GM19328 (cell line): ENCODE measurements around the gene ZBTB5.
A peak's percentile ranks its signal among the peaks of the same experiment; 100 is the strongest.
"Not testable (repeated sequence)": the region's sequence is repeated elsewhere in the genome, so short reads cannot be mapped to it uniquely, and the experiment has no call there.

Source experiments
- ATAC-seq: cut with Tn5 transposase; IDR thresholded peaks from one replicate; pipeline ENCODE4 v1.9.1; 2021; ENCODE audit warnings: mild to moderate bottlenecking, moderate library complexity; ENCODE audit not compliant: unreplicated experiment

ZBTB5 gene

DNA sequence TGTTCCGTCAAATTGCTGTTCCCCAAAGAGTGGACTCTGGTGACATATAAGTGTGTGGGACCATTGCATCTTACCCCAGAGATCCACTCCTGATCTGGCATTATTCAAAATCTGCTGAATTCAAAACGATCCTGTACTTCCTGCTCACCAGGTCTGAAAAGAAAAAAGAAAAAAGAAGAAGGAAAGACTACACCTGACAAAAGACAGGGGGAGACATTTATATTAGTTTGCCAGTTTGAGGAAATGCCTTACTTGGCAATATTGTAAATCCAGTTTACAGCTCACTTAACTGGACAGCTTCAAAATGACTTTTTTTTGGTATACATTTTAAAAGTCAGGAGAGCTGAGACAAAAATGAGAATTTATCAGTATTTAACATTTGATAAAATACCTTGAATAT, 57.8 kb downstream of the ZBTB5 start:
- ATAC-seq: no peak

DNA sequence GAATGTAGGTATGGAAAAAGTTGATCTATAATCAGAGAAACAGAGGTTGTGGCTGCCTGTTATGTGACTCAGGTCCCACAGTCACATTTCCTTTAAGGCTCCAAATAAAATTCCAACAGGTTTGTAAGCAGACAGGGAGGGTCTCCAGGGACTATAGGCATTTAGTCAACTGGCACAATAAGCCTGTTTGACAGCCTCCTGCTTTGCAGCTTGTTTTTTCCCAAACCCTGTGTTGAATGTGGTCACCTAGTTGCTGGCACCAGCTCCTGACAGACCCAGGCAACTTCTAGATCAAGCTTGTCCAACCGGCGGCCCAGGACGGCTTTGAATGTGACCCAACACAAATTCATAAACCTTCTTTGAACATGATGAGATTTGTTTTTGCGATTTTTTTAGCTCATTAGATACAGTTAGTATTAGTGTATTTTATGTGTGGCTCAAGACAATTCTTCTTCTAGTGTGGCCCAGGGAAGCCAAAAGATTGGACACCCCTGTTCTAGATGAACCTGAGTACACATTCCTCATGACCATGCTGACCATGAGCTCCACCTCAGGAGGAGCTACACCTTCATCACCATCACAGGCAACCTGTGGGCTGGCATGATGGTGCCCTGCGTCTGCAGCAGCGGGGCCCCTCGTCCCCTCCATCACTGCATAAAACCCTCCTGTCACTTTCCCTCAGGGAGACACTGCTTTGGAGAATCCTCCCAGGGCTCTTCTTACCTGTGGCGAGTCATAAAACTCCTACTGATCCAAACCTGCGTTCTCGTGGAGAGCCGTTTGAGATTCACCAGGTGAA, 58.4 kb downstream of the ZBTB5 start:
- ATAC-seq: no peak

DNA sequence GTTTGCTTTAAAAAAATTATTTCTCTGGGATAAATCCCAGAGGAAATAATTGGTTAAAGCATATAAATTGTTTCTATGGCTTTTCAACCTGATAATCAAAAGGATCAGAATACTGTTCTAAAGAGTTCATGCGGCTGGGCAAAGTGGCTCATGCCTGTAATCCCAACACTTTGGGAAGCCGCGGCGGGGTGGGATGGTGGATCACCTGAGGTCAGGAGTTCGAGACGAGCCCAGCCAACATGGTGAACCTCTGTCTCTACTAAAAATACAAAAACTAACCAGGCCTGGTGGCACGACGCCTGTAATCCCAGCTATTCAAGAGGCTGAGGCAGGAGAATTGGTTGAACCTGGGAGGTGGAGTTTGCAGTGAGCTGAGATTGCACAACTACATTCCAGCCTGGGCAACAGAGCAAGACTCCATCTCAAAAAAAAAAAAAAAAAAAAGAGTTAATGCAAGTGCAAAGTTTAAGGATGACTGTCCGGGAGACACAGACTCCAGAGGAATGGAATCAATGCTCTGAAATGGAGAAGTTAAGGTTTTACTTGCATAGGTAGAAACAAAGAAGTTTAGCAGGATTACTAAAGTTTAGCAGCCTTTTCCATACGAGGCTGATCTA, 59.4 kb downstream of the ZBTB5 start:
- ATAC-seq: no peak

DNA sequence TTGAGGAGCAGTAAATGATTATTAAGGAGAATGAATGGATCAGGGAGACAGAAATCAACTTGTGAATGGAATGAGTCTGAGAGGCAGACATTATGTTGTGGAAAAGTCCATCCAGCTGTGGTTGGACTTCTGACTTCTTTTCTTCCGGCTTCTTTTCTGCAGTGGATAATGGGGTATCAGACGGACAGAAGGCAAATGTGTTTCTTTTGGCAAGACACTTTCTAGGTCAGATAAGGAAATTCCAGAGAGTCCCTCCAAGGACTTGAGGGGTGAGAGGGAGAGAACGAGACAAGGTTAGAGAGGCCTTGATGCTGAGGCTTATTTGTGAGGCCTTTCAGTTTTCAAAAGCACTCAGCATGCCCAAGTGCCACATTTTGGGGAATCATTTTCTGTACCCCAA, 59.9 kb downstream of the ZBTB5 start:
- no peak for ATAC-seq

DNA sequence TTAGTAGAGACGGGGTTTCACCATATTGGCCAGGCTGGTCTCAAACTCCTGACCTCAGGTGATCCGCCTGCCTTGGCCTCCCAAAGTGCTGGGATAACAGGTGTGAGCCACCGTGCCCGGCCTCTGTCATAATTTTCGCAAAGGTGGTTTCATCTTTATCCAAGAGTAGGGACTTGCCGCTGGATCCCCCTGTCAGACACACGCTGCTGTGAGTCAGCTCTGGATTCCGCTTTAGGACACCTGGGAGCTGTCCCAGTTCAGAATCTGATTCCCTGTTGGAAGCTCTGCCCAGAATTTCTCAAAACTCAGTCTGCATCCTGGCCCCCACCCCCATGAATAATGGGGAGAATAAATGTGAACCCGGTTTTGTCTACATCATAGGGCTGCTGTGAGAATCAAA, 60.7 kb downstream of the ZBTB5 start:
- no peak for ATAC-seq

- no peak for ATAC-seq
Measured at GRCh38 chr9:37399336-37399735, 65.9 kb downstream of the ZBTB5 start.

DNA sequence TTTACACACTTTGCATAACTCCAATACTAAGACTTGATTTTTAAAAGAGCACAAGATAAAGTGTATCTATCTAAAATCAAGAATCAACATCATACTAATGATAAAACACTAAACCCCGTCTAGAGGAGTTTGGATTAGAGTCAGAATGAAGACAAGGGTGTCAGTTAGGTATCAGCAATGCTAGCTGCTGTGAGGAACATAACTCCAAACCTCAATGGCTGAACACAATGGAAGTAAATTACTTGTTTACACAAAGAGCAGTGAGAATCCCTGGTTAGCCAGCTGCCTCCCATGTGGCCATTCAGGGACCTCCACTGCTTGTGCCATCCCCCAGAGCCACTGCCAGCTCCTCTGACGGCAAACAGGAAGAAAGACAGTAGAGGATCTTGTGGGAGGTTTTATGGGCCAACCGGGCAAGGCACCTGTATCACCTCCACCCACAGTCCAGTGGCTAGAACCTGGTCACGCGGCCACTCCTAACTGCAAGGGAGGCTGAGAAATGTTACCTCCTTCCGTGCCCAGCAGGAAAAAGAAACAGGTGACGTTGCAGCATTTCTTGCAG, 66.7 kb downstream of the ZBTB5 start:
- no peak for ATAC-seq

GRCh38 chr9:37397948-37398347, 67.3 kb downstream of the ZBTB5 start:
- ATAC-seq: not testable (repeated sequence)

DNA sequence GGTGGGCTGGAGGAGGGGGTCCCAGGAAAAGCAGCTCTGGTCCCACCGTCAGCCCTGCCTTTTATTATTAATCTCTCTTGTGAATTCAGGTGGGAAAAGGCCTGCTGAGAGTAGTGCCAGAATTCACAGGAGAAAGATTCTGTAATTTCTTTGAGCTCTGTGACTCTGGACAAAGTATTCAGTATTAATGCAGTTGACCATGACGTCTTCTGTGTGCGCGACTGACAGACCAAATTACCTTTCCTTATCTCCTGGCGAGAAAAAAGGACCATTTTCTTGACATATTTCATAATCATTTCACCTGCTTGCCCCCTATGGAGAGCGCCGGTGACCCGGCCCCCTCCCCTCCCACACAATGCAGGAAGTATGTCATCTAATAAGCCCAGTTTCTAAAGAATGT, 69.6 kb downstream of the ZBTB5 start:
- ATAC-seq: no peak

DNA sequence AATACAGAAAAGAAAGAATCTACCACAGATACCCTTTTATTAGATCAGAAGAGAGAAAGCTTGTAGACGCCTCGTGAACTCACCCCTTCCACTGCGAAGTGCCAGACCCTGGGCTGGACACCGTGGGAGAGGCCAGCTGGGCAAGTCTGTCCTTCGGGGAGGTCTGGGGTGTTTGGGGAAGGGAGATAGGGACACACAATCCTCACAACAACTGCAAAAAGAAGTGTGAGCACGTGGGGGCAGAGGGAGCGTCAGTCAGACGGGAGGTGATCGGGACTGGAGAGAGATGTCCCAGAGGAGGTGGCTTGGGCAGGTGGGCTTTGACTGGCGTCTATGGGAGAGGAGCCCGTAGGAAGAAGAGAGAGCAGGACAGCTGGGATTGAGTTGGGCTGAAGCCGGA, 70.0 kb downstream of the ZBTB5 start:
- ATAC-seq: no peak

DNA sequence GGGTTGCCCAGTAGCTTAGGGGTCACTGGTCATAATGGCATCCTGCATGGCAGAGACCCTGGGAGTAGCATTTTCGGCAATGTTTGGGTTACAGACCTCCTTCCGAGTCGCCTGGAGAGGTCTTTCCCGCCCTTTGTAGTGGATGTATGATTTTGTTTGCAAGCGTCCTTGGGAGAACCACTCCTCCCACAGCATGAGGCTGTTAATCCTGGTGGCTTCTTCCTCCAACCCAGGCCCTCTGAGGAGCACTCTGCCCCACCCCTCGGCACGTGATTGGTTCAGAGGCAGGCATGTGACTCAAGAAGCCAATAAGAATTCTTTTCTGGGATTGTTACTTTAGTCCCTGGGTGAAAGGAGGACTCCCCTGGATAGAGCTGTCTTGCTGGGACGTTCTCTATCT, 73.0 kb downstream of the ZBTB5 start:
- no peak for ATAC-seq

DNA sequence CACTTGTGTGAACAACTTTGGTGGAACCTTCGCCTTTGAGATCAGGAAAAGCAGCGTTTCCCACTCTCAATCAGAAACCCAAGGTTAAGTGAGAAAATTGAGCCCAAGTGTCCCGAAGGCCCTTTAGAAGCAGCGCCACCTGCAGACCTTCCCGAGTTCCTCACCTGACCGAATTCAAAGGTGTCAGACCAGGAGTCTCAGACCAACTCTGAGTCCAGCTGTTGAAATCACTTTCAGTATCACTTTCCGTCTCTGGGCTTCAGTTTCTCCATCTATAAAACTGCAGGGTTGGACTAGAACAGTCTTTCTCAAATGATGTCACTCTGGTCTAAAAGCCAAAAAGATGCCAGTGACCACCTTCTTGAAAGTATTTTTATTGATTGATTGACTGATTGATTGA, 74.5 kb downstream of the ZBTB5 start:
- peak; percentile 85 for ATAC-seq
